K562 (cell line): ENCODE results near the gene GNAL. TPM values are rescaled to one million over a fixed set of nuclear protein-coding genes. Genes with fewer than 3 reads are reported as not detected.

ENCODE experiments used
- EGR1 ChIP-seq: fragments of 450-650 bp; conservative IDR thresholded peaks from 2 replicates; pipeline ENCODE4 v1.6.1; 2017; ENCODE audit warnings: mild to moderate bottlenecking
- FOXA3 ChIP-seq, 2 experiments: fragments of 450-650 bp in 1 of 2; sonication (generic) in 1 of 2; formaldehyde crosslinking; IDR thresholded peaks in 1 of 2; conservative IDR thresholded peaks in 1 of 2; 2 replicates each; pipeline versions ENCODE4 v1.4.0 to v1.8.0; 2020 to 2022; ENCODE audit warnings: mild to moderate bottlenecking in 2 of 2, missing genetic modification reagents in 1 of 2
- GATA2 ChIP-seq: sonication (generic); formaldehyde crosslinking; IDR thresholded peaks from 2 replicates; pipeline ENCODE4 v1.4.0; 2020; ENCODE audit warnings: mild to moderate bottlenecking, missing genetic modification reagents
- KDM5B ChIP-seq: fragments of 200-600 bp; sonication (generic); IDR thresholded peaks from 2 replicates; pipeline ENCODE4 v1.6.1; 2012; ENCODE audit warnings: low read depth, mild to moderate bottlenecking, moderate library complexity, low read length, control low read depth, inconsistent platforms; ENCODE audit not compliant: insufficient replicate concordance
- NR1H2 ChIP-seq: sonication (generic); formaldehyde crosslinking; IDR thresholded peaks from 2 replicates; pipeline ENCODE4 v1.4.0; 2020; ENCODE audit warnings: mild to moderate bottlenecking, missing genetic modification reagents
- TAF9B ChIP-seq: fragments of 450-650 bp; IDR thresholded peaks from 2 replicates; pipeline ENCODE4 v1.6.1; 2018; ENCODE audit warnings: mild to moderate bottlenecking; ENCODE audit not compliant: partially characterized antibody
- TSC22D4 ChIP-seq: fragments of 450-650 bp; IDR thresholded peaks from 2 replicates; pipeline ENCODE4 v1.6.1; 2016; ENCODE audit warnings: missing genetic modification characterization, missing biosample characterization, control low read depth
- XRCC4 ChIP-seq: IDR thresholded peaks from one replicate; pipeline ENCODE4 v1.6.1; 2011; ENCODE audit not compliant: insufficient read depth, insufficient read length; ENCODE audit errors: extremely low read depth
- ZBTB8A ChIP-seq: fragments of 450-650 bp; IDR thresholded peaks from 2 replicates; pipeline ENCODE4 v1.6.1; 2018; ENCODE audit warnings: mild to moderate bottlenecking, moderate library complexity; ENCODE audit not compliant: partially characterized antibody
- ZNF165 ChIP-seq: fragments of 250-450 bp; sonication (Bioruptor Pico); IDR thresholded peaks from 2 replicates; pipeline ENCODE4 v1.4.0; 2020; ENCODE audit warnings: borderline replicate concordance
- ZNF24 ChIP-seq: fragments of 450-650 bp; IDR thresholded peaks from 2 replicates; pipeline ENCODE4 v1.6.1; 2016
- polyA plus RNA-seq, 8 experiments: library from polyadenylated mRNA; depleted of rRNA in 4 of 8; stranded (reverse) in 5 of 8; unstranded in 3 of 8; fragments of >200 nt; fragmentation: Nextera tagmentation in 2 of 8; fragmentation: Illumina TruSeq in 1 of 8; extraction: Ambion mirVana in 2 of 8; extraction: Trizol in 1 of 8; gene quantifications; 2 replicates each; pipeline versions ENCODE4 v1.2.1 to v1.2.3, GENCODE V29; 2011 to 2014; ENCODE audit warnings: inconsistent platforms in 1 of 8, missing spikeins in 1 of 8
- total RNA-seq, 7 experiments: library from RNA; depleted of rRNA in 6 of 7; stranded (reverse); fragments of >200 nt in 6 of 7; fragmentation: Illumina TruSeq in 2 of 7; extraction: Trizol in 2 of 7; gene quantifications; 2 replicates each; pipeline versions ENCODE4 v1.2.1 to v1.2.3, GENCODE V29; 2011 to 2021; ENCODE audit warnings: low replicate concordance in 1 of 7
- TF ChIP-seq, protein P1 (sequence below): fragments of 450-650 bp; IDR thresholded peaks from 2 replicates; pipeline ENCODE4 v1.6.1; 2017; ENCODE audit warnings: antibody characterized with exemption
- TF ChIP-seq, protein P2 (sequence below): fragments of 250-450 bp; sonication (Bioruptor Pico); IDR thresholded peaks from 2 replicates; pipeline ENCODE4 v1.5.0; 2021; ENCODE audit warnings: mild to moderate bottlenecking, moderate library complexity
- TF ChIP-seq, protein P3 (sequence below): fragments of 200-800 bp; sonication (Bioruptor generic); IDR thresholded peaks from 2 replicates; pipeline ENCODE4 v1.6.1; 2016; ENCODE audit warnings: missing genetic modification characterization, missing compliant biosample characterization
- TF ChIP-seq, protein P4 (sequence below): fragments of 250-450 bp; sonication (Bioruptor Pico); IDR thresholded peaks from 2 replicates; pipeline ENCODE4 v1.8.0; 2021; ENCODE audit warnings: mild to moderate bottlenecking, moderate library complexity

GNAL gene
- total and polyA plus RNA-seq, 9 of the 15 experiments (the other 6 are each of a cell fraction or from before 2014, with no cell fraction given) = under 0.01 to 0.10 (median 0.01) TPM; not detected in 5

DNA sequence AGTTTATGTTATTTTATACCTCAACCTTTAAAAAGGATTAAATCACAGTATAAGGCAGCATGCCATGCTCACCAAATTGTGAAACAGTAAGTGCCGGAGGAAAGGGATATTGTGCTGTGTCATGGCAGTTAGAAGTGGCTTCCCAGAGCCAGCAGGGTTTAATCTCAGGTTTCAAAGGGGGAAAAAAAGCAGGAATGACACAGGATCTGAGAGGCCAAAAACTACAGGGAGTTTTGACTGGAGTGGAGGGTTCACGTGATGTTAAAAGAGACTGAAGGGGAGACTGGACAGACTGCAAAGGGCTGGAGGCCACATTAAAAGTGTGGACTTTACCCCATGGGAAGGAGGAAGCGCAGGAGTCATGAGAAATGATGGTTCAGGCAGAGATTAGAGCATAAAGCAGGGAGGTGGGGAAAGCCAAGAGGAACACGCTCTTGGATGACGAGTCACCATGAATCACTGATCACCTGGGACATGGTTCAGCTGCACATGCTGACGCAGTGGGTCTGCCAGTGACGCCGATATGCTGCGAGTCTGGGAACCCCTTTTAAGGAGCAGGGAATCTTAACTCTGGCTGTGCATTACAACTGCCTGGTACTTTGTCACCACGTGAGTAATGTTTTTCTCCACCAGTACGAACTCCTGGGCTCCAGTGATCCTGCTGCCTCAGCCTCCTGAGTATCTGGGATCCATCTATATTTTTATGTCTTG is 168.3 kb downstream of the GNAL start (continued):
- TF ChIP-seq, protein P1, sequence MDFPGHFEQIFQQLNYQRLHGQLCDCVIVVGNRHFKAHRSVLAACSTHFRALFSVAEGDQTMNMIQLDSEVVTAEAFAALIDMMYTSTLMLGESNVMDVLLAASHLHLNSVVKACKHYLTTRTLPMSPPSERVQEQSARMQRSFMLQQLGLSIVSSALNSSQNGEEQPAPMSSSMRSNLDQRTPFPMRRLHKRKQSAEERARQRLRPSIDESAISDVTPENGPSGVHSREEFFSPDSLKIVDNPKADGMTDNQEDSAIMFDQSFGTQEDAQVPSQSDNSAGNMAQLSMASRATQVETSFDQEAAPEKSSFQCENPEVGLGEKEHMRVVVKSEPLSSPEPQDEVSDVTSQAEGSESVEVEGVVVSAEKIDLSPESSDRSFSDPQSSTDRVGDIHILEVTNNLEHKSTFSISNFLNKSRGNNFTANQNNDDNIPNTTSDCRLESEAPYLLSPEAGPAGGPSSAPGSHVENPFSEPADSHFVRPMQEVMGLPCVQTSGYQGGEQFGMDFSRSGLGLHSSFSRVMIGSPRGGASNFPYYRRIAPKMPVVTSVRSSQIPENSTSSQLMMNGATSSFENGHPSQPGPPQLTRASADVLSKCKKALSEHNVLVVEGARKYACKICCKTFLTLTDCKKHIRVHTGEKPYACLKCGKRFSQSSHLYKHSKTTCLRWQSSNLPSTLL = no peak
- no peak for TF ChIP-seq GATA2 (CRISPR knock-in tag)
- TF ChIP-seq ZBTB8A = no peak
- peak; percentile 90 for TF ChIP-seq TAF9B
- TF ChIP-seq, protein P2, sequence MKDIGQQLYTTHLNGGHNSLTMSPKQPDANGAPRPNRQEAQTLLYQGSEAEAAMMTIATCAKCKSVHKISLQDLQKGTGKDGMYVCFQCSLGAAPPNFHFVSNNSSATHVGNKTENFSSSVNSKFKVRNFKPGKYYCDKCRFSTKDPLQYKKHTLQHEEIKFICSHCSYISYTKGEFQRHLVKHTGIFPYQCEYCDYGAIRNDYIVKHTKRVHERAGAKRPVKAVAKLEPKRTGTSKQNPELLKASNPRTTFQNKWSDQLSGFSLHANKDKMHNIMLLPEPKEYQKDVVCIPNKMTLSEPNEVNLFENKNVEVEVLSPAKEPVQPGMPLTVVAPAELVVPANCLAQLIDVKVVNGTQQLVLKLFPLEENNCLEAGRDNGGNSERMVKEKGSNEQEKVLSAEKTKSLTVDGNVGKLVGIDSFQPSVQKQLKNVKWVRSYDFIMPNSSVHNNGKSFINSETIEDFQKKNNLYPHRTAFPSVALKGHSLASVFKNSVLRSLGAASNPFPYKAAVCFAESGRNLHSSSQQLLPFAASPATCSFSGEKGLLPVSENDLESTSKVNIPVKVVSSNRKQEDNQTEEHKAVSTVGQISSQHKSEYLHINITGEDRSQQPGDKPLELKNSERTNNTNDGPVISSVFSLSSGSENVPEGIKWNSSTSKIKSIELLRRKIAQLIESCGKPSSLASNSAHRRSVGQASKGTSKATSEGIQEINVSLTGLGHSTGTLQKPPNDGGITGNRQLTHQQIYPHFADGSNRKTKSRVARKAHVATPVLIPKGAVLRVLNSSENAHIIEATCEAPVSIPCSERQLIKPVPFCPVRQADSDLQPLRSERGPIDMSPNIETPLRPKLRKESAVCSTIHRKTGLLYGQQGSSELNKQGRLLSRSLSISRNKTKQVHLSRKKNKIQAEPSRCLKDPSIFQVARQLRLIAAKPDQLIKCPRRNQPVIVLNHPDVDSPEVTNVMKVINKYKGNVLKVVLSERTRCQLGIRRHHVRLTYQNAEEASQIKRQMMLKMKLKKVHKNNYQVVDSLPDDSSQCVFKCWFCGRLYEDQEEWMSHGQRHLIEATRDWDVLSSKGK (CRISPR knock-in tag) = no peak
- no peak for TF ChIP-seq NR1H2 (CRISPR knock-in tag)
- TF ChIP-seq, protein P3, sequence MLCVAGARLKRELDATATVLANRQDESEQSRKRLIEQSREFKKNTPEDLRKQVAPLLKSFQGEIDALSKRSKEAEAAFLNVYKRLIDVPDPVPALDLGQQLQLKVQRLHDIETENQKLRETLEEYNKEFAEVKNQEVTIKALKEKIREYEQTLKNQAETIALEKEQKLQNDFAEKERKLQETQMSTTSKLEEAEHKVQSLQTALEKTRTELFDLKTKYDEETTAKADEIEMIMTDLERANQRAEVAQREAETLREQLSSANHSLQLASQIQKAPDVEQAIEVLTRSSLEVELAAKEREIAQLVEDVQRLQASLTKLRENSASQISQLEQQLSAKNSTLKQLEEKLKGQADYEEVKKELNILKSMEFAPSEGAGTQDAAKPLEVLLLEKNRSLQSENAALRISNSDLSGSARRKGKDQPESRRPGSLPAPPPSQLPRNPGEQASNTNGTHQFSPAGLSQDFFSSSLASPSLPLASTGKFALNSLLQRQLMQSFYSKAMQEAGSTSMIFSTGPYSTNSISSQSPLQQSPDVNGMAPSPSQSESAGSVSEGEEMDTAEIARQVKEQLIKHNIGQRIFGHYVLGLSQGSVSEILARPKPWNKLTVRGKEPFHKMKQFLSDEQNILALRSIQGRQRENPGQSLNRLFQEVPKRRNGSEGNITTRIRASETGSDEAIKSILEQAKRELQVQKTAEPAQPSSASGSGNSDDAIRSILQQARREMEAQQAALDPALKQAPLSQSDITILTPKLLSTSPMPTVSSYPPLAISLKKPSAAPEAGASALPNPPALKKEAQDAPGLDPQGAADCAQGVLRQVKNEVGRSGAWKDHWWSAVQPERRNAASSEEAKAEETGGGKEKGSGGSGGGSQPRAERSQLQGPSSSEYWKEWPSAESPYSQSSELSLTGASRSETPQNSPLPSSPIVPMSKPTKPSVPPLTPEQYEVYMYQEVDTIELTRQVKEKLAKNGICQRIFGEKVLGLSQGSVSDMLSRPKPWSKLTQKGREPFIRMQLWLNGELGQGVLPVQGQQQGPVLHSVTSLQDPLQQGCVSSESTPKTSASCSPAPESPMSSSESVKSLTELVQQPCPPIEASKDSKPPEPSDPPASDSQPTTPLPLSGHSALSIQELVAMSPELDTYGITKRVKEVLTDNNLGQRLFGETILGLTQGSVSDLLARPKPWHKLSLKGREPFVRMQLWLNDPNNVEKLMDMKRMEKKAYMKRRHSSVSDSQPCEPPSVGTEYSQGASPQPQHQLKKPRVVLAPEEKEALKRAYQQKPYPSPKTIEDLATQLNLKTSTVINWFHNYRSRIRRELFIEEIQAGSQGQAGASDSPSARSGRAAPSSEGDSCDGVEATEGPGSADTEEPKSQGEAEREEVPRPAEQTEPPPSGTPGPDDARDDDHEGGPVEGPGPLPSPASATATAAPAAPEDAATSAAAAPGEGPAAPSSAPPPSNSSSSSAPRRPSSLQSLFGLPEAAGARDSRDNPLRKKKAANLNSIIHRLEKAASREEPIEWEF = no peak
- TF ChIP-seq ZNF24 = no peak
- TF ChIP-seq, protein P4, sequence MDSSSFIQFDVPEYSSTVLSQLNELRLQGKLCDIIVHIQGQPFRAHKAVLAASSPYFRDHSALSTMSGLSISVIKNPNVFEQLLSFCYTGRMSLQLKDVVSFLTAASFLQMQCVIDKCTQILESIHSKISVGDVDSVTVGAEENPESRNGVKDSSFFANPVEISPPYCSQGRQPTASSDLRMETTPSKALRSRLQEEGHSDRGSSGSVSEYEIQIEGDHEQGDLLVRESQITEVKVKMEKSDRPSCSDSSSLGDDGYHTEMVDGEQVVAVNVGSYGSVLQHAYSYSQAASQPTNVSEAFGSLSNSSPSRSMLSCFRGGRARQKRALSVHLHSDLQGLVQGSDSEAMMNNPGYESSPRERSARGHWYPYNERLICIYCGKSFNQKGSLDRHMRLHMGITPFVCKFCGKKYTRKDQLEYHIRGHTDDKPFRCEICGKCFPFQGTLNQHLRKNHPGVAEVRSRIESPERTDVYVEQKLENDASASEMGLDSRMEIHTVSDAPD (CRISPR knock-in tag) = no peak
- TF ChIP-seq ZNF165 (CRISPR knock-in tag) = no peak
- no peak for TF ChIP-seq KDM5B
- no peak for TF ChIP-seq XRCC4
- no peak for TF ChIP-seq TSC22D4 (tag)
- TF ChIP-seq FOXA3 (CRISPR knock-in tag; conservative IDR thresholded peaks at IDR 0.05 in 1 of 2, IDR thresholded peaks at IDR 0.05 in 1 of 2) = no peak
- TF ChIP-seq EGR1 = no peak; the same call in 1 of the 2 replicates
